Neuronal stem cell (in vitro differentiated cells): ENCODE results near the gene TMA7.

Source experiments
- DNase-seq: peaks from one replicate; pipeline ENCODE4 v3.0.0-alpha.2; 2013; ENCODE audit warnings: low spot score
- H2AFZ ChIP-seq: one replicate; pipeline ENCODE4 v1.6.1; 2013; ENCODE audit warnings: mild to moderate bottlenecking, low read length, inconsistent platforms
- H2AK5ac ChIP-seq: 2 replicates; pipeline ENCODE4 v1.6.1; 2013; ENCODE audit warnings: low read depth, mild to moderate bottlenecking, inconsistent platforms, low read length, moderate library complexity, mixed read lengths
- H2BK120ac ChIP-seq: 2 replicates; pipeline ENCODE4 v1.6.1; 2013; ENCODE audit warnings: low read depth, mild to moderate bottlenecking, inconsistent platforms, low read length, moderate library complexity, mixed read lengths
- H2BK12ac ChIP-seq: one replicate; pipeline ENCODE4 v1.6.1; 2013; ENCODE audit warnings: low read length, inconsistent platforms
- H2BK15ac ChIP-seq: 2 replicates; pipeline ENCODE4 v1.6.1; 2013; ENCODE audit warnings: mild to moderate bottlenecking, low read length, inconsistent platforms, mixed read lengths
- H2BK5ac ChIP-seq: one replicate; pipeline ENCODE4 v1.6.1; 2013; ENCODE audit warnings: inconsistent platforms, mild to moderate bottlenecking, low read length, moderate library complexity
- H3K14ac ChIP-seq: one replicate; pipeline ENCODE4 v1.6.1; 2013; ENCODE audit warnings: low read length, inconsistent platforms
- H3K18ac ChIP-seq: 2 replicates; pipeline ENCODE4 v1.6.1; 2013; ENCODE audit warnings: low read length, inconsistent platforms
- H3K23ac ChIP-seq: 2 replicates; pipeline ENCODE4 v1.6.1; 2013; ENCODE audit warnings: low read depth, mild to moderate bottlenecking, mixed read lengths, low read length, inconsistent platforms; ENCODE audit not compliant: poor library complexity
- H3K27ac ChIP-seq: replicated peaks from 3 replicates; pipeline ENCODE4 v1.5.1; 2013; ENCODE audit warnings: low read length, inconsistent platforms
- H3K27me3 ChIP-seq, 3 experiments: 2 replicates each; pipeline ENCODE4 v1.6.1; 2013; ENCODE audit warnings: low read length in 3 of 3, mild to moderate bottlenecking in 2 of 3, inconsistent platforms in 1 of 3, low read depth in 1 of 3, mixed read lengths in 1 of 3, moderate library complexity in 1 of 3; ENCODE audit not compliant: control insufficient read depth in 3 of 3, insufficient read depth in 3 of 3
- H3K36me3 ChIP-seq, 2 donors: replicated peaks in 1 of 2; 2 replicates each; pipeline ENCODE4 v1.6.1; 2013; ENCODE audit warnings: low read length in 2 of 2; ENCODE audit not compliant: control insufficient read depth in 2 of 2, insufficient read depth in 2 of 2
- H3K4ac ChIP-seq: 2 replicates; pipeline ENCODE4 v1.6.1; 2013; ENCODE audit warnings: inconsistent platforms, mild to moderate bottlenecking, low read length, moderate library complexity
- H3K4me1 ChIP-seq, 2 donors: 1 replicate in 1 of 2; 2 replicates in 1 of 2; pipeline ENCODE4 v1.6.1; 2013; ENCODE audit warnings: low read length in 2 of 2, low read depth in 1 of 2; ENCODE audit not compliant: control insufficient read depth in 2 of 2, insufficient read depth in 1 of 2
- H3K4me2 ChIP-seq: one replicate; pipeline ENCODE4 v1.6.1; 2013; ENCODE audit warnings: mild to moderate bottlenecking, low read length, inconsistent platforms; ENCODE audit not compliant: insufficient read depth, poor library complexity, severe bottlenecking
- H3K4me3 ChIP-seq, 2 donors: 2 replicates each; pipeline ENCODE4 v1.5.1; 2013; ENCODE audit warnings: low read length in 2 of 2, mild to moderate bottlenecking in 2 of 2, inconsistent platforms in 1 of 2, moderate library complexity in 1 of 2
- H3K79me1 ChIP-seq: one replicate; pipeline ENCODE4 v1.6.1; 2013; ENCODE audit warnings: low read depth, mild to moderate bottlenecking, inconsistent platforms, low read length, moderate library complexity
- H3K9ac ChIP-seq: one replicate; pipeline ENCODE4 v1.6.1; 2013; ENCODE audit warnings: mild to moderate bottlenecking, low read depth, low read length, inconsistent platforms; ENCODE audit not compliant: poor library complexity
- H3K9me3 ChIP-seq, 2 donors: replicated peaks in 1 of 2; 2 replicates each; pipeline versions ENCODE3 to v1.6.1; 2013; ENCODE audit warnings: low read length in 2 of 2, mild to moderate bottlenecking in 2 of 2, inconsistent platforms in 1 of 2, low read depth in 1 of 2, mixed read lengths in 1 of 2, moderate library complexity in 1 of 2; ENCODE audit not compliant: control insufficient read depth in 2 of 2, insufficient read depth in 1 of 2
- H4K8ac ChIP-seq: one replicate; pipeline ENCODE4 v1.6.1; 2013; ENCODE audit warnings: low read depth, mild to moderate bottlenecking, inconsistent platforms, low read length, moderate library complexity
- H4K91ac ChIP-seq: one replicate; pipeline ENCODE4 v1.6.1; 2013; ENCODE audit warnings: low read length, low read depth, mild to moderate bottlenecking, inconsistent platforms; ENCODE audit not compliant: poor library complexity
- WGBS, 2 donors: extraction: QIAGEN DNeasy Blood & Tissue Kit; methylation state at CpG; one replicate each; pipeline ENCODE4 v1.1.7; 2013; ENCODE audit warnings: missing lambda C conversion rate in 2 of 2, mixed read lengths in 1 of 2; ENCODE audit not compliant: insufficient read length in 2 of 2, insufficient replicate concordance in 1 of 2; ENCODE audit errors: extremely low coverage in 2 of 2; 5-methylcytosine and 5-hydroxymethylcytosine counted together

The TMA7 gene

DNA sequence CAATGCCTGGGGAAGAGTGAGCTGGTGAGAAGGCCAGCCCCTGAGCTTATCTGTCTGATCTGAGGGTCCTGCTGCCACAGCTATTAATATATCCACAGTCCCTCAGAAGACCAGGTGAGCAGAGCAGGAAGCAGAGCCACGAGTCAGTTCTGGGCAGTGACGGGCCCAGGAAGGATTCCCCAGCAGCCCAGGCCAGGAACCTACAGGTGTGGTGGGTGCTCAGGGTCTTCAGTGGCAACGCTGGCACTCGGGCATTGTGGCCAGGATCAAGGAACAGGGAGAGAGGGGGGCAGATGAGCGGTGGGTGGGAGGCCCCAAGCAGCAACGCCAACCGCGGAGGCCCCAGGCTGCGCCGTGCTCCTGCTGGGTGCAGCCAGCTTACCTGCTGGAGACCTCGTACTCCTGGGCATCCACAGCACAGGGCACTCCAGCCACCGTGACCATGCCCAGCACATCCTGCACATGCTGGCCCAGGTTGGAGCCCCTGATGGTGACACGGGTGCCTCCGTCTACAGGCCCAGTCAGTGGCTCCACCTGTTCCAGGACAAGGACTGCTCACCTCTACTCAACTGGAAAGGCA is 22.4 kb upstream of the TMA7 start:
- no peaks in the 10 kb centered on the region for H3K9me3 ChIP-seq
- H3K4ac ChIP-seq = no peak overlapping the region
- H3K27me3 ChIP-seq = no peaks in the 10 kb centered on the region
- H3K4me1 ChIP-seq = no peaks in the 10 kb centered on the region
- peak overlapping the region; percentile 44 for H3K9ac ChIP-seq
- no peak overlapping the region for H4K91ac ChIP-seq
- H3K14ac ChIP-seq = no peak overlapping the region
- H2BK12ac ChIP-seq = no peak overlapping the region
- WGBS, 2 donors = no CpG with 5 or more reads among the region's 14 CpGs
- no peak overlapping the region for H2BK15ac ChIP-seq
- peaks cover 96 to 99% of the 10 kb centered on the region in 2 donors for H3K36me3 ChIP-seq
- no peak overlapping the region for H2AFZ ChIP-seq
- no peak overlapping the region for H2BK120ac ChIP-seq
- H2BK5ac ChIP-seq = no peak overlapping the region
- no peak overlapping the region for H3K23ac ChIP-seq
- H4K8ac ChIP-seq = no peak overlapping the region
- H3K79me1 ChIP-seq = peaks cover 49% of the 10 kb centered on the region
- no peak for DNase-seq
- H3K27ac ChIP-seq = no peak overlapping the region
- no peak overlapping the region for H3K4me2 ChIP-seq
- H2AK5ac ChIP-seq = no peak overlapping the region
- no peak overlapping the region for H3K18ac ChIP-seq
- H3K4me3 ChIP-seq = no peak overlapping the region

DNA sequence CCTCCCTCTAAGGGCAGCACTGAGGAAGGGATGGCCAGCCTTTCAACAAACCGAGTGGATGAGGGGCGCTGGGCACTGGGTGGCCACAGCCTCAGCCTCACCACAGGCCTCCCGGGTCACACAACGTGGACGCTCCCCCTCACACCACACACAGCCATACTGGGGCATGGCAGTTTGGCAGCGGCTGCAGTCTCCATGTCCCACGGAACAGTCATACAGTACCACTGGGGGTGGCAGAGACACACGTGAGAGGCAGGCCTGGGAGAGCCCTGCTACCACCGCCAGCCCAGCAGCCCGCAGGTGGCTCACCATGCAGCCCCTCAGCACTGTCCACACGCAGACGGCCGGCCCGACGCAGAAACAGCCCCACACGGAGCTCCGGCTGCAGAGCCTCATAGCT is 21.9 kb upstream of the TMA7 start:
- H3K79me1 ChIP-seq = peaks cover 54% of the 10 kb centered on the region
- H4K91ac ChIP-seq = no peak overlapping the region
- no peak overlapping the region for H3K4me2 ChIP-seq
- no peak overlapping the region for H2AFZ ChIP-seq
- no peaks in the 10 kb centered on the region for H3K27me3 ChIP-seq
- H2AK5ac ChIP-seq = no peak overlapping the region
- no peak overlapping the region for H4K8ac ChIP-seq
- H2BK5ac ChIP-seq = no peak overlapping the region
- DNase-seq = no peak
- H3K4ac ChIP-seq = no peak overlapping the region
- H3K14ac ChIP-seq = no peak overlapping the region
- peaks cover 92 to 99% of the 10 kb centered on the region in 2 donors for H3K36me3 ChIP-seq
- H3K27ac ChIP-seq = no peak overlapping the region
- no peaks in the 10 kb centered on the region for H3K9me3 ChIP-seq
- WGBS, 2 donors = no CpG with 5 or more reads among the region's 17 CpGs
- no peak overlapping the region for H2BK120ac ChIP-seq
- no peaks in the 10 kb centered on the region for H3K4me1 ChIP-seq
- H3K23ac ChIP-seq = no peak overlapping the region
- no peak overlapping the region for H2BK12ac ChIP-seq
- H3K4me3 ChIP-seq = peak overlapping the region in 1 of 2 donors; percentile 11
- H3K18ac ChIP-seq = peak overlapping the region; percentile 28
- H2BK15ac ChIP-seq = no peak overlapping the region
- H3K9ac ChIP-seq = no peak overlapping the region

DNA sequence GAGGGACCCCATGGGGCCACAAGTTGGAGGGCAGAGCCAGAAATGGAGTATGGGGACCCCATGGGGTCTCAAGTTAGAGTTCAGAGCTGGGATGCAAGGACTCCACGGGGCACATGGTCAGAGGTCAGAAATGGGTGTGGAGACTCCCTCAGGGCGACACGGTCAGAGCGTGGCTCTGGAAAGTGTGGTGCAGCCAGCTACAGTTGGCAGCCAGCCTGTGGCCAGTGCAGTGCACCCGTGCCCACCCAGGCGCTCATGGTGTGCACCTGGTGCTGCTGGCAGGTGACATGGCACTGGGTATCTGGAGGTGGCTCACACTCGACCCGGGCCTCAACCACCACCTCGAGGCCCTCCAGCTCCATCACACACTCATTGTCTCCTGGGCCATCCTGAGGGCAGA is 21.4 kb upstream of the TMA7 start:
- no peaks in the 10 kb centered on the region for H3K9me3 ChIP-seq
- no peak overlapping the region for H3K14ac ChIP-seq
- no peak overlapping the region for H3K27ac ChIP-seq
- no peak overlapping the region for H2BK15ac ChIP-seq
- no peak overlapping the region for H4K8ac ChIP-seq
- no peak overlapping the region for H2AK5ac ChIP-seq
- no peak overlapping the region for H4K91ac ChIP-seq
- H3K18ac ChIP-seq = no peak overlapping the region
- peaks cover 59% of the 10 kb centered on the region for H3K79me1 ChIP-seq
- H3K23ac ChIP-seq = peak overlapping the region; percentile 65
- H3K36me3 ChIP-seq = peaks cover 93 to 99% of the 10 kb centered on the region in 2 donors
- WGBS, 2 donors = no CpG with 5 or more reads among the region's 9 CpGs
- H2BK12ac ChIP-seq = no peak overlapping the region
- peak overlapping the region; percentile 21 for H3K9ac ChIP-seq
- DNase-seq = no peak
- H3K4ac ChIP-seq = no peak overlapping the region
- no peaks in the 10 kb centered on the region for H3K4me1 ChIP-seq
- no peak overlapping the region for H2BK120ac ChIP-seq
- H3K4me3 ChIP-seq = no peak overlapping the region
- no peak overlapping the region for H3K4me2 ChIP-seq
- H3K27me3 ChIP-seq = no peaks in the 10 kb centered on the region
- H2BK5ac ChIP-seq = peak overlapping the region; percentile 75
- H2AFZ ChIP-seq = no peak overlapping the region

DNA sequence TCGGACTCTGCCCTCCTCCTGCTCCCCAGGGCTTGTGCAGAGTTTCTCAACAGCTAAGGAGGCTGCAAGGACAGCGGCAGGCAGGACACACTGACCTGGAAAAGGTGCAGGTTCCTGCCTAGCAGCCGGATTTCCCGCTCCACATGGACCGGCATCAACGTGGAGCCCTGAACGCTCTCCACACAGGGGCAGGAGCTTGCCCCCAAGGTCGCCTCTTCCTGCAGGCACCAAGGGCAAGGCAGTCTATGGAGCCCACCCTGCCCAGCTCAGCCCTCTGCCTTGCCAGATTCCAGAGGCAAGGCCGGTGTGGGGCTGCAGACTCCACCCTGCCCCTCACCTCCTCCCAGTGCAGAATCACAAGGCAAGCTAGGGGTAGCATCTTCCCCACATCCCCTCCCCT is 20.9 kb upstream of the TMA7 start:
- Histone ChIP-seq H3K4ac (no peak overlapping the region), H3K4me1 (no peaks in the 10 kb centered on the region), H4K91ac (no peak overlapping the region), H2AK5ac (no peak overlapping the region), H2BK120ac (no peak overlapping the region), H2BK5ac (peak overlapping the region; percentile 75), H3K79me1 (peaks cover 63% of the 10 kb centered on the region), H3K23ac (peak overlapping the region; percentile 65), H3K27me3 (no peaks in the 10 kb centered on the region), H3K18ac (no peak overlapping the region), H2BK15ac (no peak overlapping the region), H3K36me3 (peaks cover 89 to 99% of the 10 kb centered on the region in 2 donors), H2BK12ac (no peak overlapping the region), H3K14ac (peak overlapping the region; percentile 8), H3K9ac (no peak overlapping the region), H3K4me3 (no peak overlapping the region), H3K4me2 (no peak overlapping the region), H3K9me3 (no peaks in the 10 kb centered on the region), H4K8ac (no peak overlapping the region), H2AFZ (no peak overlapping the region), H3K27ac (no peak overlapping the region)
- no CpG with 5 or more reads among the region's 9 CpGs for WGBS, 2 donors
- no peak for DNase-seq
